Kidney (tissue), 14 donors: ENCODE results near the gene TECPR1. TPM values are rescaled to one million over a fixed set of nuclear protein-coding genes. Genes with fewer than 3 reads are reported as not detected.

ENCODE experiments used
- DNase-seq, 5 donors: peaks; one replicate each; pipeline ENCODE4 v3.0.0-alpha.2; 2013 to 2020
- FAIRE-seq: peaks from 2 replicates; lab custom pipeline; 2012; peaks lifted over from hg19 to GRCh38; lab: Jason Lieb, UNC
- H3K27ac ChIP-seq, 2 donors: one replicate each; pipeline ENCODE4 v1.7.0; 2013; ENCODE audit warnings: low read depth in 2 of 2, low read length in 2 of 2, inconsistent platforms in 1 of 2
- H3K27me3 ChIP-seq: one replicate; pipeline ENCODE4 v1.7.1; 2013; ENCODE audit warnings: low read length, inconsistent platforms; ENCODE audit not compliant: control insufficient read depth, insufficient read depth
- H3K36me3 ChIP-seq, 3 donors: one replicate each; pipeline versions ENCODE4 v1.7.0 to v1.7.1; 2013; ENCODE audit warnings: low read length in 3 of 3, control low read depth in 1 of 3, inconsistent platforms in 1 of 3; ENCODE audit not compliant: insufficient read depth in 3 of 3, control insufficient read depth in 2 of 3
- H3K4me1 ChIP-seq, 3 donors: one replicate each; pipeline versions ENCODE4 v1.7.0 to v1.7.1; 2013; ENCODE audit warnings: low read length in 3 of 3, inconsistent platforms in 1 of 3, low read depth in 1 of 3; ENCODE audit not compliant: control insufficient read depth in 2 of 3, insufficient read depth in 2 of 3
- H3K4me3 ChIP-seq, 3 donors: one replicate each; pipeline versions ENCODE4 v1.7.0 to v1.8.1; 2013; ENCODE audit warnings: low read length in 3 of 3, control low read depth in 1 of 3, inconsistent platforms in 1 of 3
- H3K9ac ChIP-seq, 3 donors: one replicate each; pipeline versions ENCODE4 v1.7.0 to v1.7.1; 2013; ENCODE audit warnings: low read length in 3 of 3, control low read depth in 1 of 3, inconsistent platforms in 1 of 3
- H3K9me3 ChIP-seq, 3 donors: one replicate each; pipeline versions ENCODE4 v1.7.0 to v1.7.1; 2013; ENCODE audit warnings: low read length in 3 of 3, control low read depth in 1 of 3, inconsistent platforms in 1 of 3; ENCODE audit not compliant: control insufficient read depth in 2 of 3, insufficient read depth in 1 of 3
- intact Hi-C: fragments of 100-400 bp; cut with DNase I; formaldehyde crosslinking; loops from one replicate; pipeline ENCODE4 v1.11.1; 2022
- polyA plus RNA-seq: library from polyadenylated mRNA; stranded (reverse); fragments of 350-450 nt; fragmentation: Illumina TruSeq; extraction: RNeasy Lipid Tissue Mini Kit (QIAGEN cat#74804); gene quantifications from one replicate; pipeline ENCODE4 v1.2.3, GENCODE V29; 2014; ENCODE audit warnings: low read depth, low replicate concordance; ENCODE audit not compliant: insufficient read depth
- total RNA-seq: library from RNA; stranded (reverse); fragmentation: NEBNext Ultra II Directional; extraction: Animal tissue kit (Norgen Biotek cat#: 25700); gene quantifications from one replicate; pipeline ENCODE4 v1.2.1, GENCODE V29; 2021
- TF ChIP-seq, protein P1 (sequence below): IDR thresholded peaks from 3 replicates; pipeline ENCODE4 v1.5.1; 2012; ENCODE audit warnings: mild to moderate bottlenecking, moderate library complexity, borderline replicate concordance; ENCODE audit not compliant: insufficient read depth; ENCODE audit errors: extremely low read depth
- donor health status: control.
- donor health status: control.
- donor health status: control.
- donor health status: control.
- donor health status: control.
- donor health status: DM: yes; HTN: yes; CAD: no.
- donor health status: Normal renal cell carcinoma (clear cell type).

Gene TECPR1
- total and polyA plus RNA-seq, 2 donors from 2014 or later: 5.1 to 39.5 TPM

DNA sequence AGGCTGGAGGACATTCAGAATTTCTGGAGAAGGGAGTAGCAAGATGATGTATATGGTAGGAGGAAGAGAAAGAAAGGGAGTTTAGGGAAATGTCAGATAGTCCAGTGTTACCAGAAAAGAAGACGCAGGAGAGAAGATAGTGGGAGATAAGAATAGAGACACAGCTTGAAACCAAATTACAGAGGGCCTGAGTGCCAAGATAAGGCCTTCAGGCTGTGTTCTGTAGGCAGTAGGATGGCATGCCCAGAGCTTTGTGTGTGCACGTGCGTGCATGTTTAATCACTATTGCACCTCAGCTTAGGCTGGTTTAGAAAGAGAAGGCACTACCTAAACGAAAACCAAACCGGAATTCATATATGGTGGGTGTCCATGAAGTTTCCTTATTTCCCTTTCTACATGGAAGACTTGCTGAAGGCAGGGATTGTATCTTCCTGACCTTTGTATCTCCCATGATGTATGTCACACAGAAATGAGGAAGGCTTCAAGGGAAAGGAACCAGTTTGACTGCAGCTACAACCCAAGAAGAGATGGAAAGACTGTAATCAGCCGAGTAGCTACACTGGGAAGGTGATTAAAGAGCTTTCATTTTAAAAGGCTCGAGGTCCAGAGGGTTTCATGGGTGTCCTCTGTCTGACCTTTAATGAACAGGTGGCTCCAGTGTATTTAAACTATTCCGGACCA, 76.6 kb downstream of the TECPR1 start:
- Histone ChIP-seq H3K4me3 (no peak overlapping the region), H3K36me3 (peaks cover 0 to 19% (median 6%) of the 10 kb centered on the region in 3 donors), H3K27ac (no peak overlapping the region), H3K9ac (no peak overlapping the region), H3K4me1 (no peaks in the 10 kb centered on the region), H3K9me3 (no peaks in the 10 kb centered on the region), H3K27me3 (no peaks in the 10 kb centered on the region)
- TF ChIP-seq, protein P1, sequence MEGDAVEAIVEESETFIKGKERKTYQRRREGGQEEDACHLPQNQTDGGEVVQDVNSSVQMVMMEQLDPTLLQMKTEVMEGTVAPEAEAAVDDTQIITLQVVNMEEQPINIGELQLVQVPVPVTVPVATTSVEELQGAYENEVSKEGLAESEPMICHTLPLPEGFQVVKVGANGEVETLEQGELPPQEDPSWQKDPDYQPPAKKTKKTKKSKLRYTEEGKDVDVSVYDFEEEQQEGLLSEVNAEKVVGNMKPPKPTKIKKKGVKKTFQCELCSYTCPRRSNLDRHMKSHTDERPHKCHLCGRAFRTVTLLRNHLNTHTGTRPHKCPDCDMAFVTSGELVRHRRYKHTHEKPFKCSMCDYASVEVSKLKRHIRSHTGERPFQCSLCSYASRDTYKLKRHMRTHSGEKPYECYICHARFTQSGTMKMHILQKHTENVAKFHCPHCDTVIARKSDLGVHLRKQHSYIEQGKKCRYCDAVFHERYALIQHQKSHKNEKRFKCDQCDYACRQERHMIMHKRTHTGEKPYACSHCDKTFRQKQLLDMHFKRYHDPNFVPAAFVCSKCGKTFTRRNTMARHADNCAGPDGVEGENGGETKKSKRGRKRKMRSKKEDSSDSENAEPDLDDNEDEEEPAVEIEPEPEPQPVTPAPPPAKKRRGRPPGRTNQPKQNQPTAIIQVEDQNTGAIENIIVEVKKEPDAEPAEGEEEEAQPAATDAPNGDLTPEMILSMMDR: no peak
- no peak for FAIRE-seq
- DNase-seq: no peak
- intact Hi-C loops: no loop called here

DNA sequence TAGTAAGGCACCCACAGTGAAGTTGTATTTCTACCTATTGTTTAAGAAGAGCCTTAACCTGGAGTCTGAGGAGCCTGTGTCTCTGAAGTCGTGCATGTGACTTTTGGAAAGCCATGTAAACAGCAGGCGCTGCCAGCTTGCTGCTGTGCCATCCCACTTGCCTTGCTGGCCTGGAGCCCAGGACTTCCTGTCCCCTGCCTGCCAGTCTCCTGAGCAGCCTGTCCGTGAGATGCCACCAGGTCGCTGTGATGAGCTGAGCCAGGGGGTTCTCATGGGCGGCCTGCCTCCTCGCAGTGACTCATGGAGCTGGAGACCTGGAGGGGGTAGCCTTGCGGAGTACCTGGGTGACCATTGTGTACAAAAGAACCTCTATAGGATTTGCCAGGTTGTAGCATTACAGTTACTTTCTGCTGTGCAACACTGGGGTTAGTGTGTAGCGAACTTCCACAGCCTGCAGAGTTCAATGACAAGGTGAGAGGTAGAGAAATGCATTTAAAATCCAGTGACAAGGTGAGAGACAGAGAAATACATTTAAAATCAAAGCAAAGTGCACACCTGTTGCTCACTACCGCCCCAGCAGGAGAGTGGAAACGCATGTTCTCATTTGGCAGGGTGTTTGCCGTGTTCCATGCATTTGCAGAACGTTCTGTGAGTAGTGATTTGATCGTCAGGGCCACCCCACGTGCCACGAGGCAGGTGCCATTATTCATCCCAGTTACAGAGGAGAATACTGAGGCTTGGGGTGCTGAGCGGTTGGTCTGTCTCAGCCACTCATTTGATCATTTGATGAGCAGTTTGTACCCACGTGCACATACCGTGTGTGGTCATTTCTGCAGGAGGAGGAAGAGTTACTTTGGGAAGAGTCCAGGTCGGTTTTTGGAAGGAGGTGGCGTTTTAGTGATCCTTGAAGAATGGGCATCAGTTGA, 77.4 kb downstream of the TECPR1 start:
- Histone ChIP-seq H3K4me1 (no peaks in the 10 kb centered on the region), H3K9me3 (no peaks in the 10 kb centered on the region), H3K27ac (no peak overlapping the region), H3K4me3 (no peak overlapping the region), H3K27me3 (no peaks in the 10 kb centered on the region), H3K9ac (no peak overlapping the region), H3K36me3 (peaks cover 0 to 15% (median 6%) of the 10 kb centered on the region in 3 donors)
- FAIRE-seq (no peak), DNase-seq (no peak)
- intact Hi-C loops: no loop called here
- TF ChIP-seq, protein P1: no peak

DNA sequence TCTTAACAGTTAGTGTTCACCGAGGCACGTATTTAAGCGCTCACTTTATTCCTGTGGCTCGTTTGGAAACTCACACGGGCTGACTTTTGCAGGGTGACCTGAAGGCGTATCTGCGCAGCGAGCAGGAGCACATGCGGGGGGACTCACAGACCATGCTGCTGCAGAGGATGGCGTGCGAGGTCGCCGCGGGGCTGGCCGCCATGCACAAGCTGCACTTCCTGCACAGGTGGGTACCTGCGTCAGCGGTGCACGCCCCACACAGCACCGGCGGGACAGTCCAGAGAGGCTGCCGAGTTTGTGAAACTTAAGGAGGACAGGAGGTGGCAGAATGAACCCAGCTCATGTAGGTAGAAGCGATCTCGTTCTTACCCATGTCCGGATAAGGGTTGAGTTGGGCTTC, 80.6 kb downstream of the TECPR1 start:
- no peaks in the 10 kb centered on the region for H3K9me3 ChIP-seq
- no peak overlapping the region for H3K27ac ChIP-seq
- H3K27me3 ChIP-seq: no peaks in the 10 kb centered on the region
- no peaks in the 10 kb centered on the region for H3K4me1 ChIP-seq
- FAIRE-seq: no peak
- DNase-seq: no peak
- no peak overlapping the region for H3K4me3 ChIP-seq
- peaks cover 0 to 14% (median 6%) of the 10 kb centered on the region in 3 donors for H3K36me3 ChIP-seq
- intact Hi-C loops: no loop called here
- TF ChIP-seq, protein P1: no peak
- no peak overlapping the region for H3K9ac ChIP-seq
